Cardiac fibroblast (primary cell): ENCODE results near the gene TAF1D.
"Not testable (repeated sequence)": the region's sequence is repeated elsewhere in the genome, so short reads cannot be mapped to it uniquely, and the experiment has no call there.

Experiments
- DNase-seq, 2 donors: peaks; one replicate each; pipeline versions ENCODE4 v3.0.0 to v3.0.0-alpha.2; 2010; ENCODE audit warnings: low read depth in 2 of 2
- H3K4me3 ChIP-seq, 2 donors: replicated peaks in 1 of 2; 1 replicate in 1 of 2; 2 replicates in 1 of 2; pipeline ENCODE4 v1.5.1; 2011; ENCODE audit warnings: low read depth in 2 of 2, low read length in 2 of 2, mild to moderate bottlenecking in 2 of 2, moderate library complexity in 1 of 2
- TF ChIP-seq, protein P1 (sequence below): IDR thresholded peaks from one replicate; pipeline ENCODE4 v1.5.1; 2011; ENCODE audit warnings: low read depth, mild to moderate bottlenecking, low read length, inconsistent platforms

TAF1D gene, protein sequence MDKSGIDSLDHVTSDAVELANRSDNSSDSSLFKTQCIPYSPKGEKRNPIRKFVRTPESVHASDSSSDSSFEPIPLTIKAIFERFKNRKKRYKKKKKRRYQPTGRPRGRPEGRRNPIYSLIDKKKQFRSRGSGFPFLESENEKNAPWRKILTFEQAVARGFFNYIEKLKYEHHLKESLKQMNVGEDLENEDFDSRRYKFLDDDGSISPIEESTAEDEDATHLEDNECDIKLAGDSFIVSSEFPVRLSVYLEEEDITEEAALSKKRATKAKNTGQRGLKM

DNA sequence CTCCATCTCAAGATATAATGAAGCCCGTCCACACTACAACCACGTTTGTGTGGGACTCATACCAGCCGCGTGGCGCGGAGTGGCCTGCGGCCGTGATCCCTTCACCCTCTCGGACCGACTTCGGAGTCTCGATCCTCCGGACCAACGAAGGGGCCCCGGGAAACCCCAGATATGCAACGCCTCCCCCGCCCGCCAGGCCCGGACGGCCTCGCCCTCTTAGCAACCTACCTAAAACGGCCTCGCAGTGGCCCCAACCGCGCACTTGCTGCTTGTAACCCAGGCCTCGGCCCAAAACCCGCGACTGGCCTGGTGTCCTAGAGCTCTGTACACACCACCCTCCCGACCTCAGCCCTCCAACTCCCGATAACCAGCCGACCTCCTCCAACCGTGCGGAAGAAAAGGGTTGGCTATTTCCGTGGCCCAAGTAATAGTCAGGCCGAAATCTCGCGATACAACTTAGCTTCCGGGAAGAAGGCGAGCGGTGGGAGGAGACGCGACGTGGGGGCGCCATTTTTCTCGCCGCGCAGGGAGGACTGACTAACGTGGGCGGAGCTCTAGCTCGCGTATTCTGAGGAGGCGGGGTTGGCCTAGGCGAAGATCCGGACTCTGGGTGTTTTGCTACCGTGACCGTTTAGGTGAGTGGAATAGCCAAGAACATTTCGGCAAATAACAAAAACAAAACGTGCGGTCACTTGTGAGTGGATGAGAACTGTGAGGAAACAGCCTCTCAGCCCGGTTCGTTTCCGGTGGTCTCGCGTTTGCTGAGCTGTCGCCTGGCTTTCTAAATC lies at the start of gene TAF1D, which contains the start of gene C11orf54:
Gene TAF1D (minus strand): TSS at position 402 of the 788 bp plus-strand sequence. CDS start 2,191 bp downstream, outside the sequence.
Gene C11orf54 (plus strand): TSS at position 579 of the 788 bp plus-strand sequence. CDS start 5,722 bp downstream, outside the sequence.
- TF ChIP-seq, protein P1, sequence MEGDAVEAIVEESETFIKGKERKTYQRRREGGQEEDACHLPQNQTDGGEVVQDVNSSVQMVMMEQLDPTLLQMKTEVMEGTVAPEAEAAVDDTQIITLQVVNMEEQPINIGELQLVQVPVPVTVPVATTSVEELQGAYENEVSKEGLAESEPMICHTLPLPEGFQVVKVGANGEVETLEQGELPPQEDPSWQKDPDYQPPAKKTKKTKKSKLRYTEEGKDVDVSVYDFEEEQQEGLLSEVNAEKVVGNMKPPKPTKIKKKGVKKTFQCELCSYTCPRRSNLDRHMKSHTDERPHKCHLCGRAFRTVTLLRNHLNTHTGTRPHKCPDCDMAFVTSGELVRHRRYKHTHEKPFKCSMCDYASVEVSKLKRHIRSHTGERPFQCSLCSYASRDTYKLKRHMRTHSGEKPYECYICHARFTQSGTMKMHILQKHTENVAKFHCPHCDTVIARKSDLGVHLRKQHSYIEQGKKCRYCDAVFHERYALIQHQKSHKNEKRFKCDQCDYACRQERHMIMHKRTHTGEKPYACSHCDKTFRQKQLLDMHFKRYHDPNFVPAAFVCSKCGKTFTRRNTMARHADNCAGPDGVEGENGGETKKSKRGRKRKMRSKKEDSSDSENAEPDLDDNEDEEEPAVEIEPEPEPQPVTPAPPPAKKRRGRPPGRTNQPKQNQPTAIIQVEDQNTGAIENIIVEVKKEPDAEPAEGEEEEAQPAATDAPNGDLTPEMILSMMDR, result no peak
- peak; percentile 99 for DNase-seq
- peak within 1 kb of the TSS; percentile 89 to 95 for H3K4me3 ChIP-seq

DNA sequence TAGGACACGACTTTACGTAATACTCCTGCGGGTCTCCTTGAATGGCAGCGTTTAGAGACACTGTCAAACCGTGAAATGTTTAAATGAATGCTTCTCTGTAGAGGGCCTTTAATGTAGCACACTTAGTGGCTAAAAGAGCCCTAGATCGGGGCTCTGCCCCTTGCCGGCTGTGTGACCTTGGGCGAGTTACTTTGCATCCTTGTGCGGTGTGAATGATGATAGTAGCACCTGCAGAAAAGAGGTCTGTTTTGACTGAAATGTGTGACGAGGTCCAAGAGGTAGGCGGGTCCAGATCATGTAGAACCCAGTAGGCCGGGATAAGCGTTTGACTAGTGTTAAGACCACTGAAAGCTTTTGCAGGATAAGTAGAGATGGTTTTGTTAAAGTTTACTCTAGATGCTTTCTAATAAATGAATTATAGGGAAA lies 43.7 kb upstream of the TAF1D start:
- TF ChIP-seq, protein P1, result no peak
- no peak for DNase-seq
- H3K4me3 ChIP-seq, result peak overlapping the region; percentile 96 to 100

DNA sequence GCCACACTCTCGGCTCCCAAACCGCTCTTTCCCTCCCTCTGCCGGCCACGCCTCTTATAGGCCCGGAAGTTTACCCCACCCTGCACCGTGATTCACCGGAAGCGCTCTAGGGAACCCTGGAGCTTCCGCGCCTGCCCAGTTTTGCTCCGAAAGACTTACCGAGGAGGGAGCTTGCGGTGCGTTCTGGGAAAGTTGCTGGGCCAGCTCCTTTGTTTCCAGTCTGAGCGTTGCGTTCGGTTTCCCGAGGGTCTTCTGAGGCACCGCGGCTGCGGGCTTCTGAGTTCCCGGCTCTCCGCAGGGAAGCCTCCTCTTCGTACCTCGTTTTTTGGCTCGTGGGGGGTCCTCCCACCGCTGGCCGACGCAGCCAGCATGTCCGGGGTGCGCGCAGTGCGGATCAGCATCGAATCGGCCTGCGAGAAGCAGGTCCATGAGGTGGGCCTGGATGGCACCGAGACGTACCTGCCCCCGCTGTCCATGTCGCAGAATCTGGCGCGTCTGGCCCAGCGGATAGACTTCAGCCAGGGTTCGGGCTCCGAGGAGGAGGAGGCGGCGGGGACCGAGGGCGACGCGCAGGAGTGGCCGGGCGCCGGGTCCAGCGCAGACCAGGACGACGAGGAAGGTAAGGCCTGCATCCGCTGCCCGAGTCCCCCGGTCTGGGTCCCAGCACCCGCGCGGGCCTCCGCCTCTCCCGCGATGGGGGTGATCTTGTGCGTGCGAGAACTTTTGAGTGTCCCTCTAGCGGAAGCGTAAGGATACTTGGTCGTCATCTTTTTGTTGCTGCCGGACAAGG lies 43.0 kb upstream of the TAF1D start, which contains the start of gene MED17:
Gene MED17 (plus strand): TSS at position 138 of the 790 bp plus-strand sequence. CDS start 232 bp downstream, at position 370.
- H3K4me3 ChIP-seq, result peak within 1 kb of the TSS; percentile 96 to 100
- DNase-seq, result peak; percentile 94
- TF ChIP-seq, protein P1, result peak; percentile 37

DNA sequence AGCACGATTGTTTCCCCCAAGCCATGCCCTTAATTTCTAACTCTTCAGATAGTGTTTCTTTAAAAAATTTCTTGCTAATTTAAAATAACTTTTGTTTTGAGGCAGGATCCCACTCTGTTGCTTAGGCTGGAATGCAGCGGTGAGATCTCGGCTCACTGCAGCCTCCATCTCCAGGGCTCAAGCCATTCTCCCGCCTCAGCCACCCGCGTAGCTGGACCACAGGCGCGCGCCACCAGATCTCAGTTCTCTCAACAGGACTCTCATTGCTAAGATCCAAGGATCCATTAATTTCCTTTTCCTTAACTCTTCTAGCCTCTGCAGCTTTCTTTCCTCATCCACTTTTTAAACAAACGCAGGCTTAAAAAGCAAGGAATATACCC lies 42.5 kb upstream of the TAF1D start:
- H3K4me3 ChIP-seq, result peak overlapping the region; percentile 96 to 100
- DNase-seq, result no peak
- TF ChIP-seq, protein P1, result no peak

DNA sequence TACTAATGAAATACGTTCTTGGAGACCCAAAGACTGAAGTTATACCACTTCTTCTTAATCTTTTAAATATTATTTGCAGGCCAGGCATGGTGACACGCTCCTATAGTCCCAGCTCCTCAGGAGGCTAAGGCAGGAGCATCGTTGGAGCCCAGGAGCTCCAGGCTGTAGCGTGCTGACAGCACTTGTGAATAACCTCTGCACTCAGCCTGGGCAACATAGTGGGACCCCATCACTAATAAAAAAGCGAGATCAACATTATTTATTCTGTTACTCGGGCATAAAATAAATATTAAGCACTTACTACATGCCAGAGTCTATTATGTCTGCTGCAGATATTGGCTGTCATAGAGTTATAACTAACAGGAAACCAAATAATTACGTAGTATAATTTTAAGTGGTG lies 42.1 kb upstream of the TAF1D start:
- H3K4me3 ChIP-seq, result peak overlapping the region; percentile 96 to 100
- no peak for DNase-seq
- TF ChIP-seq, protein P1, result no peak

DNA sequence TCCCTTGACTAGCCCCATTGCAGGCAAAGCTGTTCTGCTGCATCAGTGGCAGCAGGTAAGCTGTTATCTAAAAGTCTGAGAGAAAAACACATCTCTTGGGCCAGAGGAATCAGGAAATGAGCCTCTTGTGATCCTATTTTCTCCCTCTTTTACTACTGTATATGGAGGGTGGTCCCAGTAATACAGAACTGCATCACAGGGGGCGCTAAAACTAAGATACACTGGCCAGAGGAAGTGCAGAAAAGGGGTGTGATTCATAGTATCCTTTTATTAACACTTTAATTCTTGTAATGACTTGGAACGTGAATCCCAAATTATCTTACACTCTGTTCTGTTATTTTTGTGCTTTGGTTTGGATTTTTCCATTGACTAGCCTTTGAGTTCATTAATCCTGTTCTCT lies 34.0 kb upstream of the TAF1D start:
- TF ChIP-seq, protein P1, result peak; percentile 2
- no peak overlapping the region for H3K4me3 ChIP-seq
- peak; percentile 9 to 26 for DNase-seq

DNA sequence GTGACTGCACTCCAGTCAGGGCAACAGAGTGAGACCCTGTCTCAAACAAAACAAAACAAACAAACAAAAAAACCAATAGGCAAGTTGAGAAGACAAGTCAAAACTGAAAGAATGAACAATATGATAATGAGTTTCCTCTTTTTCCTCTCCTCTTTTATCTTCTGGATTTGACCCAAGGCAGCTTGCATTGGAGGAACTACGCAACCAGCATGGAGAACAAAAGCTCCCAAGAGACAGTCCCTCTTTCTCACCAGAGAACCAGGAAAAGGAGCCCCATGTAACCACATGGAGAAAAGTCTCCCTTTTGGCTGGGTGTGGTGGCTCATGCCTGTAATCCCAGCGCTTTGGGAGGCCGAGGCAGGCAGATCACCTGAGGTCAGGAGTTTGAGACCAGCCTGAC lies 33.3 kb upstream of the TAF1D start:
- peak; percentile 55 to 70 for DNase-seq
- H3K4me3 ChIP-seq, result not testable (repeated sequence)
